ENCODE results near the gene WWOX.
"Not testable (repeated sequence)": the region's sequence is repeated elsewhere in the genome, so short reads cannot be mapped to it uniquely, and the experiment has no call there.

WWOX gene

GRCh38 chr16:79012671-79013434 is 913.4 kb downstream of the WWOX start:
- no peak for DNase-seq

GRCh38 chr16:79013930-79014660 is 914.6 kb downstream of the WWOX start:
- DNase-seq = no peak

- no peak for DNase-seq
These were observed 919.4 kb downstream of the WWOX start for GRCh38 chr16:79018650-79019429.

- no peak for DNase-seq
These were observed 920.0 kb downstream of the WWOX start for GRCh38 chr16:79019431-79019830.

- no peak for DNase-seq
These were observed 922.7 kb downstream of the WWOX start for GRCh38 chr16:79021991-79022630.

- DNase-seq = no peak
These were observed 926.7 kb downstream of the WWOX start for GRCh38 chr16:79026117-79026516.

GRCh38 chr16:79036541-79036940 is 937.1 kb downstream of the WWOX start:
- DNase-seq = no peak

- no peak for DNase-seq
These were observed 938.3 kb downstream of the WWOX start for GRCh38 chr16:79037521-79038373.

GRCh38 chr16:79041206-79041605 is 941.8 kb downstream of the WWOX start:
- DNase-seq = no peak

- no peak for DNase-seq
These were observed 942.7 kb downstream of the WWOX start for GRCh38 chr16:79042141-79042540.

GRCh38 chr16:79042886-79043285 is 943.4 kb downstream of the WWOX start:
- DNase-seq = no peak

GRCh38 chr16:79045191-79045590 is 945.7 kb downstream of the WWOX start:
- no peak for DNase-seq

- no peak for DNase-seq
These were observed 947.9 kb downstream of the WWOX start for GRCh38 chr16:79047337-79047736.

- DNase-seq = no peak
These were observed 949.6 kb downstream of the WWOX start for GRCh38 chr16:79049040-79049439.

- no peak for DNase-seq
These were observed 950.6 kb downstream of the WWOX start for GRCh38 chr16:79050063-79050462.

GRCh38 chr16:79051313-79051712 is 951.9 kb downstream of the WWOX start:
- DNase-seq = no peak

GRCh38 chr16:79052198-79052597 is 952.7 kb downstream of the WWOX start:
- not testable (repeated sequence) for DNase-seq

GRCh38 chr16:79053577-79053976 is 954.1 kb downstream of the WWOX start:
- no peak for DNase-seq

GRCh38 chr16:79054211-79054984 is 954.9 kb downstream of the WWOX start:
- no peak for DNase-seq

GRCh38 chr16:79055251-79055970 is 956.0 kb downstream of the WWOX start:
- no peak for DNase-seq

- no peak for DNase-seq
These were observed 961.7 kb downstream of the WWOX start for GRCh38 chr16:79061181-79061580.

All from KG1 (cell line).